HG03064 (cell line): Measurements from ENCODE around the gene CDC73.
"Not testable (repeated sequence)": the region's sequence is repeated elsewhere in the genome, so short reads cannot be mapped to it uniquely, and the experiment has no call there.

Source experiments
- ATAC-seq: cut with Tn5 transposase; IDR thresholded peaks from one replicate; pipeline ENCODE4 v1.9.1; 2021; ENCODE audit warnings: low read depth; ENCODE audit not compliant: unreplicated experiment

Gene CDC73

DNA sequence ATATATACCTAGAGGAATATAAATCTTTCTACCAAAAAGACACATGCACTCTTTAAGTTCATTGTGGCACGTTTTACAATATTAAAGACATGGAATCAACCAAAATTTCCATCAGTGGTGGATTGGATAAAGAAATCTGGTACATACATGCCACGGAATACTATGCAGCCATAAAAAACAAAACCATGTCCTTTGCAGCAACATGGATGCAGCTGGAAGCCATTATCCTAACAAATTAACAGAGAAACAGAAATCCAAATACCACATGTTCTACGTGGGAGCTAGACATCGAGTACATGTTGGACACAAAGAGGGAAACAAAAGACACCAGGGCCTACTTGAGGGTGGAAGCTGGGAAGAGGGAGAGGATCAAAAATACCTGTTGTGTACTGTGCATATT, 97.6 kb downstream of the CDC73 start:
- no peak for ATAC-seq

DNA sequence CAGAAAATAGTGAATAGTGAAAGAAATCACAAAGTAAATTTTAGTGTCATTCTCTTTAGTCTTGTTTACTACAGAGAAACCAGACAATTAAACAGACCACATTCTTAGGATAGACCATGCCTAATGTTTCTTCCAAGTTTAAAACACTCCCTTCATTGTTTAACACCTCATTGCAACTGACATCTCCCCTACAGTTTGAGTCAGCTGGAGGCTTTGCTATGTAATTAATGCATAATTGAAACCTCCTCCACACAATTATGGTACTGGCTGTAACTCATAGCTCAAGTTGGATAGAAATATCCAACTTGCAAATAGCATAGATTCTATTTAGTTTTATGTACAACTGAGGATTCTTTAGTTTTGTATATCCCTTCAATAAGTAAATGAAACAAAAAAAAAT, 99.8 kb downstream of the CDC73 start:
- ATAC-seq: no peak

DNA sequence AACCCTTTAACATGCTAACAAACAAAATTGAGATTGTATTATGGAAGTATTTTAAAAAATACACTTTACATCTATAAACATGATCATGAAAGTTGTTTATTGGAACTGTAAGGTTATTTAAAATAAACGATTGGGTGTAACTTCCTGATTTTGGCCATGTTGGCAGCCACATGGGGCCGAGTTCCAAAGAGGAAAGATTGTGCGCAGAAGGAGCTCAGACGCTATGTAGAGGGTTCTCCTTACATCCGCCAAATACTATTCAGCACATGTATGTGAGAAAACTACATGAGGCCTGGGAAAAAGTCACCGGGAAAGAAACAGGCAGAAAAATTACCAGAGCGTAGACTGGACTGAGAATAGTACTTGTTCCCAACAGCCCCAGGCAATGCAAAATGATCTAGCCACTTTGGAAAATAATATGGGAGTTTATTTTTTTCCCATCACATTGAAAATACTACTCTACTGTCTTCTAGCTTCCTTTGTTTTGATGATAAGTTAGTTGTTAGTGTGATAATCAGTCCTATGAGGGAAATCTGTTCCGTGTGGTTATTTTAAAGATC, 100.3 kb downstream of the CDC73 start:
- ATAC-seq: no peak

DNA sequence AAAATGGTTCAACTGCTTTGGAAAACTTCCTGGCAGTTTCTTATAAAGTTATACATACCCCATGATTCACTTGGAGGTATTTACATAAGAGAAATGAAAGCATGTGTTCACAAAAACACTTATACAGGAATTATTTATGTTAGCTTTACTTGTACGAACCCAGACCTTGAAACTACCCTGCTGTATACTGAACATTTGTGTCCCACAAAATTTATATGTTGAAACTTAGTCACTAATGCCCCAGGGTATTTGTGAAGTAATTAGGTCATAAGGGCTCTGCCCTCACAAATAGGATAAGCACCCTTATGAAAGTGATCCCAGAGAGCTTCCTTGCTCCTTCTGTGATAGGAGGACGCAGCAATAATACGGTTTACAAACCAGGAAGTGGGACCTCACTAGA, 107.3 kb downstream of the CDC73 start:
- no peak for ATAC-seq

DNA sequence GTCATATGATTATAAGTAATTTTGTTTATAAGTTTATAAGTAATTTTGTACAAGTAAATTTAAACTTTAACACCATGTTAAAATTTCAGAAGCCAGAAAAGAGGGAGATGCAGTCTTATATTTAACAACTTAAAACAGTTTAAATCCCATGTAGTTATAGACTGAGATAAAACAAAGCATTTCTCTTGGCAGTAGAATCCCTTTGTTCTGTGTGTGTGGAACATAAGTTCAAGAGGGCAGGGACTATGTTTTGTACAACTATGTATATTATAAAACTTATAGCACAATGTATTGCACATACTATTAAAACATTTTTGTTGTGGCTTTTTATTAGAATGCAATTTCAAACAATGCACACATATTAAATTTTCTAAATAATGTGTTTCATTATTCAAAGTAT, 109.3 kb downstream of the CDC73 start:
- not testable (repeated sequence) for ATAC-seq

DNA sequence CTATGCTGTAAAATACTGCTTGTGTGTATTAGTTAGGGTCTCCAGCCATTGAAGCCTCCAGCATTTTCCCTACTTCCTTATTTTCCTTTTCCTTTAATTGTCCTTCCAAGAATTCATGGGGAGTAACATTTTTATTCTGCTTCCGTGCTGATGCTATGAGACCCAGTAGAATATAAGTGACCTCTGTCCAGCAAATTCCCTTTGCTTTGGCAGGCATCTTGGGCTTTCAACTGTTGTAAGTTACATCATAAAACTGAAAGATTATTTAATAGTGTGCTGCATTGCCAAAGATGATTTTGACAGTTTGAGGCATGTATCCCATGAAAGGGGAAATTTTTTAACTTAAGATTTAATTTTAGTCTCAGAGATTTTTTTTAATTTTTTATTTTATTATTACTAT, 112.7 kb downstream of the CDC73 start:
- no peak for ATAC-seq

DNA sequence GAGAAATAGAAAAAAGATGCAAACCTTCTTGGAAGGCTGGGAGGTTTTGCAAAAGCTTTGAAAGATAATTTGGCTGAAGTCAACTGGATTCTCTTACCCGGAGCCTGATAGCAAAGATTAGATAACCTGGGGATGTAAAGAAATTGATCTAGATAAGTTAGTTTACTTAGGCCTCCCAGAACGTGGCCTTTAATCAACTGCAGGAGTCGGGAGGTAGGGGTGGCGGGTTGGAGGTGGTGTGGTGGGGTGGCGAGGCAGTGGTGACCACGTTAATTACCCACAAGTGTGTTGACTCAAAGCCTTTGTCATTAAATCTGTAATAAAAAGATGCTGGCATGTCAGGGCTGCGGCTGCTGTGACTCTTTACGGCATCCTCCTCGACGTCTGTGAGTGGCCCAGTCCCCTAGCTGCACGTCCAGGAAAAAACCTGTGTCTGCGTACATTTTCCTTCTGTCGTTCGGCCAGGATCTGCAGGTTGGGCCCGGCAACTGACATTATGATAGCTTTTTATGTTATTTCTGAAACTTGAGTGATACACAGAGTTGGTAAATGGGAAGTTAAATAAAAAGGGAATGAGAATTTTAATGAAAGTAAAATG, 115.6 kb downstream of the CDC73 start:
- ATAC-seq: no peak

DNA sequence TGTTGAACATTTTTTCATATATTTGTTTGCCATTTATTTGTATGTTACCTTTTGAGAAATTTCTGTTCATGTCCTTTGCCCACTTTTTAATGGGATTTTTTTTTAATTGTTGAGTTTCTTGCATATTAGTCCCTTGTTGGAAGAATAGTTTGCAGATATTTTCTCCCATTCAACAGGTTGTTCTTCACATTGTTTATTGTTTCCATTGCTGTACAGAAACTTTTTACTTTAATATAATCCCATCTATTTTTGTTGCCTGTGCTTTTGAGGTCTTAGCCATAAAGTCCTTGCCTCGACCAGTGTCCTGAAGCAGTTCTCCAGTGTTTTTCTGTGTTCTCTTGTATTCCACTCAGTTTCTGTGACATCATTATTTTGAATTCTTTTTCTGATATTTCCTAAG, 118.8 kb downstream of the CDC73 start:
- no peak for ATAC-seq

DNA sequence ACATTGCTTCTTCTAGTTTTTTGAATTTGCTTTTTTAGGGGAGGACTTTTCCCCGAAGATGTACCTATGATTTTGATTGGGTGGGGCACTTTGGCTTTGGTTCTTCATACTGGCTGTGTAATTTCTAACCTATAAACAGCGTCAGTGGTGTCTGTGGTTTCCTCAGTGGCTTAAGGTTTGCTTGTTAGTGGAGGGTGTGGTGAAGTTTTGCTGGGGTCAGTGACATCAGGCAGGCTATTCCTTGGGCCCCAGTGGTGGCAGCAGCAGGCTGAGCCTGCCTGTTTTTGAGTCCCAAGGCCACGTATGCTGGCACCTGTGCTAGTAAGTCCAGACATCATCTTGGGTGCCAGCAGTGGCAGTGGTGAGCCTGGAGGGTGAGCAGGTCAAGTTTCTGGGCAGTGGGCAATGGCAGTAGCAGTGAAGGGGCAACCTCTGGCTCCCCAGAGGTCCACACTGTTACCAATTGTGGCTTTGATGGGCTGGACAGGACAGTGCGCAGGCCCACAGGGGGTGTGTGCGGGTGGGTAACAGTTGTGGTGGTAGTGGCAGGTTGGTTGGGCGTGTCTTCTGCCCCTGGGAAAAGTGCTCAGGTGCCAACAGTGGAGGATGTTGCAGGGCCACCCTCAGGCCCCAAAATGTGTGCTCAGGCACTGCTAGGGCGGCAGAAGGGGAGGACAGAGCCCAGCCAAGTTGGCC, 119.4 kb downstream of the CDC73 start:
- no peak for ATAC-seq

DNA sequence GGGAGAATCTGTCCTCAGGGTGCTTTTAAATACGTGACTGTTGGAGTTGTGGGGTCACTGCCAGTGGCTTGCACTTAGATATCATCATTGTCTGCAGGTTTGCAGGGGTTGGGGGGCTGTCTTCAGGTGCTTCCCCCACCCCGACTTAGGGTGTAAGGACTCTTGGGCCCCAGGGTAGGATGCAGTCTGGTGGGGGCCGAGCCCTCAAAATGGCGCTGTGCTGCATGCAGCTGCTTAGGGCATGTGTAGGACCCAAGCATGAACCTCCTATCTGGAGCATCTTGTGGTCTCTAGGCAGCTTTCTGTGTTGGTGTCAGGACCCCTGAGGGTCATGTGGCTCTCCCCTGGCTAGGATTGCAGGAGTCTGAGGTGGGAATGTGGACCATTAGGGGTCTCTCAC, 120.2 kb downstream of the CDC73 start:
- ATAC-seq: no peak

DNA sequence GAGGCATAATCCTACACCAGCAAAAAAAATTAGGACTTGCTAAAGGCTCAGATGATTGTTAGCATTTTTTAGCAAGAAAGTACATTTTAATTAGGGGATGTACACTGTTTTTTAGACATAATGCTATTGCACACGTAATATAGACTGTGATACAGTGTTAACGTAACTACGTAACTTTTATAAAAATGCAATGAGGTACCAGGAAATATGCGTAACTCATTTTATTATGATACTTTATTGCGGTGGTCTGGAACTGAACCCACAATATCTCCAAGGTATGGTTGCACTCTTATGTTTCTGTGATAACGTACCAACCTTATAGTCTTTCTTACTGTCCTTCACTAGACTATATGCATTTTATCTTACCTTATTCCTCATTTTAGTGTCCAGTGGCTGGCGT, 127.4 kb downstream of the CDC73 start:
- no peak for ATAC-seq

DNA sequence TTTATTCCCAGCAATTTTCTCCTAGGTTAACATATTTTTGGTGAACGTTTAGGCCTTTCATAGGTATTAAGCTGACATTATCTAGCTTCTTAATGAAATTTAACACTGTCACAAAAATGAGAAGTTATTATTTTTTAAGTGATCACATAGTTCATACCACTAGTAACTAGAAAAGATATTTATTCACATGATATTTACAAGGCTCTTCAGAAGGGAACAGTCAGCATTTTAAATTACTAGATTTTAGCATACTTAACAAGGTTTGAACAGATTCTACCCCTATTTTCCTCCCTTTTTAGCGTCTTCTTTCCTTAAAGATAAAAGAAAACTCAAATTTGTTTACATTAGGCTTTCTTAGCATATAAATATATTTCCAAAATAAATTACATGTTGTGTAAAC, 130.1 kb downstream of the CDC73 start:
- no peak for ATAC-seq

DNA sequence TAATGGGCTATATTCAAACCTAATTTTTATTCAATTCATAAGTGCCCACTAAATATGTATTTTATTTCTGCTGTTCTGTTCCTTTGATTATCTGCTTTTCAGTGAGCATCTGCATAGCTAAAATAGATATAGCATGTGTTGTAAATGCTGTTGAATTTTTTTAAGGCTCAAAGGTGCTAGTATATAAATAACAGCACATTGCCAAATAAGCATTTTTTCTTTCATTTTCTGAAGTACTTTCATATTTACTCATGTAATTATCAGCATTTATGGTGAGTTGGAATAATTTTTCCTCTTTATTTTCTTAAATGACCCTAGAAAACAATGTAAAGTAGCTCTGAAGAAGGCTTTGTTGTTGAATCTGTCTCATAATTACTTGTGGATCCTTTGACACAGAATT, 134.2 kb downstream of the CDC73 start:
- ATAC-seq: no peak

DNA sequence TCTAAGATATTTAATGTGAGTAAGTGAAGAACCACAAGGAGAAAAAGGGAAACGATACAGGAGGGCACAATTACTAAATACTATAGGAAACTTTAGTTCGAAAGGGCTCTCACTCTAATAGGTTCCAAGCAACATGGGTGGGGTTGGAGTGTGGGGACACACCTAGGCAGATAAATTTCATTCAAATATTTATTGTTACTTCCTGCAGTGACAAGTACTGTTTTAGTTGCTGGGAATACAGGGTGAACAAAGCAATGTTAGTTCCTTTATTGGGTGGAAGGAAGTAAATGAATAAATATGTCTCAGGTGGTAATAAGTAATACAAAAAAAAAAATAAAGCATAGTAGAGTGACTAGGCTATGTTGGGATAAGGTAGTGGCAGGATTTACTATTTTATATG, 137.8 kb downstream of the CDC73 start:
- ATAC-seq: no peak

DNA sequence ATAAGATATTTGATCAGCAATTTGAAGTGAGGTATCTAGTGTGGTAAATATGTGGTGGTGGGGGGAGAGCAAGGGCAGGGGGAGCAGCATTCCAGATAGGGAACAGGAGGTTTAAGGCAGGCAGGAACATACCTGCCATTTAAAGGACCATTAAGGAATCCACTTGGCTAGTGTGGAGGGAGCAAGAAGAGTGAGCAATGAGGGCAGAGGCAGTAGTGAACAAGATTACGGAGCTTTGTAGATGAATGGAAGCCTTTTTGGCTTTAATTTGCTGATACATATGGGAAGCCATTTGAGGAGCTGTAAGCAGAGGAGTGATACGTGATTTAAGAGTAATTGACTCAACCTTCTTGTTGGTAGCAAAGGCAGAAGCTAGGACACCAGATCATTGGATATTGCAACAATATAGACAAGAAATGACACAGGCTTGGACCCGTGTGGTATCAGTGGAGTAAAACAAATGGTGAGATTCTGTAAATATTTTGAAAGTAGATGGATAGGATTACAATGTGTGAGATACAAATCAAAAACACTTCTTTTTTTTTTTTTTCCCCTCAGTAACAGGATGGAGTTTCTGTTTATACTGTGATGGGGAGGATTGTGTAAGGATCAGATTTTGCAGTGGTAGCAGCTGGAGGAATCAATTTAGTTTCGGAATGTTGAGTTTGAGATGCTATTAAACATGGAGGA, 138.4 kb downstream of the CDC73 start:
- ATAC-seq: no peak

DNA sequence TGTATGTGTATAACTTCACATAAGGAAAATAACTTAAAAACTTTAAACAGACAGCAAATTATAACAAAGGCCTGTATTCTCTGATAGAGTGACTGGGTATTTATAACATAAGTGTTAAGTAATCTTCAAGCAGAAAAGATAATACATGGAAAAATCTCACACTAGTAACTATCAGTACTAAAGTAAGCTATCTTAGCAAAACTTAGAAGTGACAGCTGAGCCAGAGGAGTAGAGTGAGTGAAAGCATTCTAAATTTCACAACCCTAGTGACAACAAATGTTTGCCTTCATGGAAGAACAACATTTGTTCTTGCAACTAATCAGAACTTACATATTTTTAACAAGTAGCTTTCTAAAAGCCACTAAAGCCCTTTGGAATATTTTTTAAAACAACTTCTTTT, 139.1 kb downstream of the CDC73 start:
- ATAC-seq: no peak

DNA sequence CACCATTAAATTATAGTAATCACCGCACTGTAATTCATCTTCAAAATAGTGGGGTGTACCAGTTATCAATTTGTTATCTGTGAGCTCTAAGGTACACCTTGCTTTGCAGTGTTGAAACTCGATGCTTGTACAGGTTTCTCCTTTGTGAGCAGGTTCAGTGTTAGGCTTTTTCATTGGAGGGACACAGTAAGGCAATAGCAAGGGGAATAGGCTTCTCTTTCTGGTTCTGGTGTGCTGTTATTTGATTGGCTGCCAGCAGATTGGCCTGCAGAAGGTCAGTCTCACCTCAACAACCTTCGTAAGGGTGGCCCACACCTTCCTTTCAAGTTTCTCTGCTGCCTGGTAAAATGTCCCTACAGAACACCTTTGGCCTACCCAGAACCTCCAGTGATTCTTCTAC, 140.8 kb downstream of the CDC73 start:
- no peak for ATAC-seq

DNA sequence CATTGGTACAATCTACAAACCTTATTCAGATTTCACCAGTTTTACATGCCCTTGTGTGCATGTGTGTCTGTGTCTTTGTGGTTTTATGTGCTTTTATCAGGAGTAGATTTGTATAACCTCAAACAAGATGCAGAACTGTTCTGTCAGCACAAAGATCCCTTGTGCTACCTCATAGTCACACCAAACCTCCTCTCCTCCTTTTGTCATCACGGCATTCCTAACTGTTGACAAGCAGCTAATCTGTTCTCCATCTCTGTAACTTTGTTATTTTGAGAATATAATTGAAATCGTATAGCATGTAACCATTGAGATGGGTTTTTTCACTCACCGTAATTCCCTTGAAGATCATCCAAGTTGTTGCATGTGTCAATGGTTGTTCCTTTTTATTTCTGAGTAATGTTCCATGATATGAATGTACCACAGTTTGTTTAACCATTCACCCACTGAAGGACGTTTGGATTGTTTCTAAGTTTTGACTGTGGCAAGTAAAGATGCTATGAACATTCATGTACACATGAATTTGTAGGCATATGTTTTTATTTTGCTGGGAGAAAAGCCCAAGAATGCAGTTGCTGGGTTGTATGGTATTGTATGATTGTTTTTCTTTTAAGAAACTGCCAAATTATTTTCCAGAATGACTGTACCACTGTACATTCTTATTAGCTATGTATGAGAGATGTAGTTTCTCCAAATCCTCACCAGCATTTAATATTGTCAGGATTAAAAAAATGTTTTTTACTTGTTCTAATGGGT, 142.7 kb downstream of the CDC73 start:
- ATAC-seq: no peak

DNA sequence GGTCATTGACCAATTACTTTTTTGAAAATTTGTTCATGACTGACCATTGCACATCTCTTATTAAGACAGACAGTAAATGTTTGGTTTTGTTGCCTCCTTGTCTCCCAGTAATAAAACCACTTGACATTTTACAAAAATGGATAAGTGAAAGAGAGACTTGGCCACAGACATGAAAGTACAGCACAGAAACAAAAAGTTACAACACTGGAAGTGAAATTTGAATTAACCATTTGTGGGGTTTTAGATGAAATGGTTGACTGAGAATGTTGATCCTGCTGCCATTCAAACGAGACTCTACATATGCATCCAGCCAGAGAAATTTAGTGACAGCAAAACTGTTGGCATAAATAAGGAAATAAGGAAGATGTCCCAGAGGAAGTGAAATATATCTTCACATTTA, 143.9 kb downstream of the CDC73 start:
- no peak for ATAC-seq

DNA sequence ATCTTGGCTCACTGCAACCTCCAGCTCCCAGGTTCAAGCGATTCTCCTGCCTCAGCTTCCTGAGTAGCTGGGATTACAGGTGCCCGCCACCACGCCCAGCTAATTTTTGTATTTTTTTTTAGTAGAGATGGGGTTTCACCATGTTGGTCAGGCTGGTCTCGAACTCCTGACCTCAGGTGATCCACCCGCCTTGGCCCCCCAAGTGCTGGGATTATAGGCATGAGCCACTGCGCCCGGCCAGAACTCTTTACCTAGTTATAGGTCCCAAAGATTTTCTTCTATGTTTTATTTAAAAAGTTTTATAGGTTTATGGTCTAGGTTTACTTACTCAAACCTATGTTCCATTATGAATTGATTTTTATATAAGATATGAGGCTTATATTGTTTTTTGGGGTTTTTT, 145.0 kb downstream of the CDC73 start:
- ATAC-seq: not testable (repeated sequence)

DNA sequence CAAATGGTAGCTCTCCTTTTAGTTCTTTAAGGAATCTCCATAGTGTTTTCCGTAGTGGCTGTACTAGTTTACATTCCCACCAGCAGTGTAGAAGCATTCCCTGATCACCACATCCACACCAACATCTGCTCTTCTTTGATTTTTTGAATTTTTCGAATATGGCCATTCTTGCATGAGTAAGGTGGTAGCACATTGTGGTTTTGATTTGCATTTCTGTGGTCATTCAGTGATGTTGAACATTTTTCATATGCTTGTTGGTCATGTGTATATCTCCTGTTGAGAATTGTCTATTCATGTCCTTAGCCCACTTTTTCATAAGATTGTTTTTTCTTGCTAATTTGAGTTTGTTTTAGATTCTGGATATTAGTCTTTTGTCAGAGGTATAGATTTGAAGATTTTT, 149.2 kb downstream of the CDC73 start:
- peak; percentile 99 for ATAC-seq
